ENCODE measurements around the gene PSORS1C1.
"Not testable (repeated sequence)": the region's sequence is repeated elsewhere in the genome, so short reads cannot be mapped to it uniquely, and the experiment has no call there.

Gene PSORS1C1

DNA sequence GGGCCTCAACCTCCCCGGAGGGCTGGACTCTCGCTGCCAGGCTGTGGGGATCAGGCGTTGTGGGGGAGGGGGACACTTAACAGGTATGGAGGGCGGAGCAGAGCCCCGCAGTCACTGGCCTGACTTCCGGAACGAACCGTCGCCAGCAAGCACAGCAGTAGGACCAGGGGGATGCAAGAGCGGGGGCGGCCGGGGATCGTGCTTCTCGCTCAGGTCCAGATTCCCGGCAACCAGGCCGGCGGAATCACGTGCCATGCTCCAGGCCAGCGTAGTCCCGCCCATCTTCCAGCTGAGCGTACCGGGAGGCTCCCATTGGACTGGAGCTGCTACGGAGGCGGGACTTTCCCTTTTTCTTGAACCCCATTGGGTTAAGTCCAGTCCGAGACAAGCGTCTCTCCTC is 65.9 kb downstream of the PSORS1C1 start:
- peak overlapping the region; percentile 53 for H3K4me3 ChIP-seq (ENCODE audit: low read depth, low read length)
- TF ChIP-seq CTCF (IDR thresholded peaks at IDR 0.05; ENCODE audit: insufficient read depth, low read length, missing control alignments): no peak
- ChIA-PET CTCF (interaction anchor here (1.6 kb wide), 1 partner anchor 12 kb away, joined by 6 read pairs; no protein-coding TSS in a partner anchor), POLR2A (no interaction called here)
- DNase-seq (ENCODE audit: low read depth, low spot score): no peak

- DNase-seq (ENCODE audit: low read depth, low spot score); H3K4me3 ChIP-seq (ENCODE audit: low read depth, low read length); POLR2A ChIA-PET: not testable (repeated sequence)
- CTCF ChIA-PET: interaction anchor here (1.0 to 2.8 kb wide), 7 partner anchors 9 to 183 kb away, joined by 3 to 10 read pairs (median 5); no protein-coding TSS in a partner anchor
These were observed 68.7 kb downstream of the PSORS1C1 start for GRCh38 chr6:31183287-31183686.

GRCh38 chr6:31183859-31184258 is 69.3 kb downstream of the PSORS1C1 start:
- CTCF ChIA-PET: interaction anchor here (0.8 to 2.8 kb wide), 11 partner anchors 8 to 182 kb away, joined by 3 to 10 read pairs (median 5); no protein-coding TSS in a partner anchor
- H3K4me3 ChIP-seq (ENCODE audit: low read depth, low read length); POLR2A ChIA-PET; DNase-seq (ENCODE audit: low read depth, low spot score): not testable (repeated sequence)

DNA sequence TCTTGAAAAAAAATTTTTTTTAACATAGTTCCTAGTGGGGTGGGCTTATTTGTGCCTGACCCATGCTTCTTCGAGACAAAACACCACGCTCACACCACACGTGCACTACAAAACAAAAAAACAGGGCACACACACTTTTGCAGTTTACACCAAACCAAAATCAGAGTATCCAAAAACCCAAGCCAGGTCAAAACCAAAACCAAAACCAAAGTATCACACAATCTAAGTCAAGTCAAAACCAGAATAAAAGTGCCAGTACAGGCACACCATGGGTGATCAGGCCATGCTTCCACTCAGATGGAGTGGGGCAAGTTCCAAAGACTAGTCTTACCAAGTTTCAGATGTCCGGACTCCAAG is 71.1 kb downstream of the PSORS1C1 start:
- H3K4me3 ChIP-seq (ENCODE audit: low read depth, low read length); POLR2A ChIA-PET; CTCF ChIA-PET; DNase-seq (ENCODE audit: low read depth, low spot score): not testable (repeated sequence)

GRCh38 chr6:31186052-31186734 is 71.6 kb downstream of the PSORS1C1 start:
- ChIA-PET CTCF (interaction anchor here (1.8 to 13.7 kb wide), 2 partner anchors 10 to 43 kb away, joined by 7 to 505 read pairs; partner anchors contain the start of gene PSORS1C2), POLR2A (no interaction called here)
- H3K4me3 ChIP-seq (ENCODE audit: low read depth, low read length): no peak overlapping the region
- TF ChIP-seq CTCF (IDR thresholded peaks at IDR 0.05; ENCODE audit: insufficient read depth, low read length, missing control alignments): no peak
- DNase-seq (ENCODE audit: low read depth, low spot score): no peak

GRCh38 chr6:31187780-31188194 is 73.2 kb downstream of the PSORS1C1 start:
- no peak for TF ChIP-seq CTCF (IDR thresholded peaks at IDR 0.05; ENCODE audit: insufficient read depth, low read length, missing control alignments)
- no peak overlapping the region for H3K4me3 ChIP-seq (ENCODE audit: low read depth, low read length)
- ChIA-PET CTCF (interaction anchor here (1.1 to 13.7 kb wide), 3 partner anchors 9 to 60 kb away, joined by 4 to 505 read pairs (median 7); partner anchors contain the start of gene PSORS1C2), POLR2A (no interaction called here)
- no peak for DNase-seq (ENCODE audit: low read depth, low spot score)

DNA sequence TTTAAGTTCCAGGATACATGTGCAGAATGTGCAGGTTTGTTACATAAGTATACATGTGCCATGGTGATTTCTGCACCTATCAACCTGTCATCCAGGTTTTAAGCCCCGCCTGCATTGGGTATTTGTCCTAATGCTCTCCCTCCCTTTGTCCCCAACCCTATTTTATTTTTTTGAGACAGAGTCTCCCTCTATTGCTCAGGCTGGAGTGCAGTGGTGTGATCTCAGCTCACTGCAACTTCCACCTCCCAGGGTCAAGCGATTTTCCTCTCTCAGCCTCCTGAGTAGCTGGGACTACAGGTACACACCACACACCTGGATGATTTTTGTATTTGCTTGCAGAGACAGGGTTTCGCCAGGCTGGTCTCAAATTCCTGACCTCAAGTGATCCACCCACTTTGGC is 74.6 kb downstream of the PSORS1C1 start:
- ChIA-PET CTCF (interaction anchor here (11.6 to 13.7 kb wide), 2 partner anchors 46 to 64 kb away, joined by 112 to 505 read pairs; partner anchors contain the start of gene PSORS1C2), POLR2A (interaction anchor here (0.7 kb wide), 1 partner anchor 1619 kb away, joined by 3 read pairs; no protein-coding TSS in a partner anchor)
- not testable (repeated sequence) for DNase-seq (ENCODE audit: low read depth, low spot score); H3K4me3 ChIP-seq (ENCODE audit: low read depth, low read length)

Data from AG04449 (cell line).